Lower leg skin (tissue), 3 donors: Measurements from ENCODE around the gene MINK1.

Experiments used
- CTCF ChIP-seq, 3 donors: fragments of 450-650 bp; IDR thresholded peaks; one replicate each; pipeline ENCODE4 v1.5.1; 2016; ENCODE audit warnings: antibody characterized with exemption in 3 of 3, mild to moderate bottlenecking in 3 of 3, moderate library complexity in 2 of 3
- POLR2A ChIP-seq, 2 donors: fragments of 450-650 bp; IDR thresholded peaks; one replicate each; pipeline ENCODE4 v1.6.1; 2016 to 2017; ENCODE audit warnings: antibody characterized with exemption in 2 of 2, mild to moderate bottlenecking in 1 of 2, moderate library complexity in 1 of 2

- TF ChIP-seq CTCF (IDR thresholded peaks at IDR 0.05) (no peak), POLR2A (IDR thresholded peaks at IDR 0.05) (no peak)
Measured at GRCh38 chr17:4887581-4887980, 54.4 kb downstream of the MINK1 start.
